IPS DF 4.7 (cell line): ENCODE data around the gene SCN5A.

Experiments used
- DNase-seq: peaks from one replicate; pipeline ENCODE4 v3.0.0-alpha.2; 2013; ENCODE audit warnings: low spot score; ENCODE audit errors: extremely low read depth

The SCN5A gene

DNA sequence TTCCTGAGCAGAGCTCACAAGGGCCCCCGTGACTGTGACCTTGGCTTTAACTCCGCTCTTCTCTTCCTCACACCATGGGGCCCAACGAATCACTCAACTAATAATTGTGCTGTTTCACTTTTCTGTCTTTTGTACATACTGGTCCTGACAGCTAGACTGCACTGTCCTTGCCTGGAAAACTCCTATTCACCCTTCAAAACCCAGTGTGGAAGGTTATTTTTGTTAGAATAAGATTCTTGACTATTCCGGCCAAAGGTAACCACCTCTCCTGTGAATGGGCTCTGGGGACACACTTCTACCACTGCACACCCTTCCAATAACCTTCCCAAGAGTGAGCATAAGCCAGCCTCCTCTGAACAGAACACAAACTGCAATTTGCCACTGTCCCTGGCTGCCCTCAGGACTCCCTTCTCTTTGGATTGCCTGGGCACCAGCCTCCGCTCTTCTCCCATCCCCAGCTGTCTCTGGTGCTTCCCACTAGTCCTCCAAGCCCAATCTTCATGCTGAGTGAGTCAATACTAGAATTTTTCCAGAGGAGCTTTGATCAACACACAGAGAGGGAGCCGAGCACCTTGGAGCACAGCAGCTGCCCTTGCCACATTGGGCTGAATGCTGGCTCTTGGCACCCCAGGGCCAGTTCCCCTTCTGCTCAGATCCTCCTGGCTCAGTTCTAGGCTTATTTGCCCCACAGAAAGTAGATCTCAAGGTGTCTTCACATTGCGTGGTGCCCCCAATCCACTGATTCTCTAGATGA lies 2.1 kb downstream of the SCN5A start:
- no peak for DNase-seq

DNA sequence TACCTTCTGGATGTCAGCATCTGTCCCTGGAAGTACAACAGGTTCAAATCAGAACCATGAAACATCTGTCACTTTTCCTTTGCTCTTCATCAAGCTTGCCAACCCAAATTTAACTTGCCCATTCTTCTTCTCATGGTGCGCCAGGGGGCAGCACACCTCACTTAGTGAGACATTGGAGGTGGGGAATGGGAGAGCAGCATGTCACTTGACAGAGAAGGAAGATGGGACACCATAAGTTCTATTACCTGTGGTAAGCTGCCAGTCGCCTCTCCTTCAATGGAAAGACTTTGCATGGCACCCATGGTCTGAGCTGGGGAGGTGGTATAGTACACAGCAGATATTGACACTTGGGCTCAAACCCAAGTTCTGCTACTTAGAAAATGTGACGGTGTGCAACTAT lies 2.9 kb downstream of the SCN5A start:
- no peak for DNase-seq

DNA sequence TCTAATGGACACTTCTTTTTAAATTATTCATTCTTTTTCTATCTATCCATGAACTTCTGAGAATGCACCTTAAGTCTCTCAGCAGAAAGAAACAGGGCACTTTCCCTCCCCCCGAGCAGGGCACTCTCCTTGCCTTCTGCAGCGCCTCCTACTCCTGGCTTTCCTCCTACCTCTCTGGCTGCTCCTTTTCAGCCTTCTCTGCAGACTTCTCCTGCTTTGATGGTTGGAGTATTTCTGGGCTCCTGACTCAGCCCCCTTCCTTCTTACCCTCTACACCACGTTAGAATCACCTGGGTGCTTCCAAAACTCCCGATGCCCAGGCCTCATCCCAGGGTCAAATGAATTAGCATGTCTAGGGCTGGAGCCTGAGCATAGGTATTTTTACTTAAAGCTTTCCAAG lies 3.4 kb downstream of the SCN5A start:
- no peak for DNase-seq

DNA sequence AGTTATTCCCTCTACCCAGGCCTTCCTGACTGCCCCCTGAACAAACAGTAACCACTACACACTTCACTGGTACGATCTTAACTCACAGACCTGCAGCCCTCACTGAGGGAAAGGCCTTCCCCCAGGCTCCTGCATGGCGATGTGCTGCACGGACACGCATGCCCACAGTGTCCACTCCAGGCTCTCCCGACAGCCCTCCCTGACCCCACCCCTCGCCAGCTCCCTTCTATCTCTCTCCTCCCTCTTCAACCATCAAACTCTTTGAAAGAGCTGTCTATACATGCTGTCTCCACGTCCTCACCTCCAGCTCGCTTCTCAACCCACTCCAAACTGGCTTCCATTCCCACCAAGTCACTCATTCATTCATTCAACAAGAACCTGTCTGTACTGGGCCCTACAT lies 3.9 kb downstream of the SCN5A start:
- DNase-seq = no peak

DNA sequence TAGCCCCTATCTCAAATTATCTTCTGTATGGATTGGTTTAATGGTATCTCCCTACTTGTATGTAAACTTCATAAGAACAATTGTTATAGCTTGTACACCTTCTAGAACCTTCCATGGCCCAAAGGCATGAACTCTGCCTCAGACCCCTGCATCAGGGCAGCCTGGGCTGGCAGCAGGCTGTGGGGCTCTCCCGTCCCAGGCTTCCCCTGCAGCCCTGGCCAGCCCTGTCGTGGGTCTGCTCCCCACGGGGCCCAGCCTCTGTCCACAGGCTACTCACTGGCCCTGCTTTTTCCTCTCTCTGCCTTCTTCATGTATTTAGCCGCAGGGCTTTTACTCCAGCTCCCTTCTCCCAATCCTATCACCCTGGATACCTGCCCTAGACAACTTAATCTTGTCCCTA lies 4.4 kb downstream of the SCN5A start:
- DNase-seq = no peak

DNA sequence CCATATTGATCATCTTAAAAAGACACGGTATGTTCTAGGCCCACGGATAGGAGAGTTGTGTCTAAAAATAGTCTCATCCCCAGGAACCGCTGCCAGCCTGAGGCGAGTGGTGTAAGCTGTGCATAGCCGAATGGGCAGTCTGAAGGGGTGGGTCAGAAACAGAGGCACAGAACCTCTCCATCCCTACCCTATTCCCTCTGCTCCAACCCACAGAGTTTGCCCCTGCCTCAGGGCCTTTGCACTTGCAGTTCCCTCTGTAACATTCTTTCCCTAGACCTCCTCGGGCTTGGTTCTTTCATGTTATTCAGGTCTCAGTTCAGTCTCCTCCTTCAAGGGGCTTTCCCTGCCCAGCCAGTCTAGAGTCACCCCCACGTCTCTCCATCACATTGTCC lies 4.8 kb downstream of the SCN5A start:
- DNase-seq = no peak

DNA sequence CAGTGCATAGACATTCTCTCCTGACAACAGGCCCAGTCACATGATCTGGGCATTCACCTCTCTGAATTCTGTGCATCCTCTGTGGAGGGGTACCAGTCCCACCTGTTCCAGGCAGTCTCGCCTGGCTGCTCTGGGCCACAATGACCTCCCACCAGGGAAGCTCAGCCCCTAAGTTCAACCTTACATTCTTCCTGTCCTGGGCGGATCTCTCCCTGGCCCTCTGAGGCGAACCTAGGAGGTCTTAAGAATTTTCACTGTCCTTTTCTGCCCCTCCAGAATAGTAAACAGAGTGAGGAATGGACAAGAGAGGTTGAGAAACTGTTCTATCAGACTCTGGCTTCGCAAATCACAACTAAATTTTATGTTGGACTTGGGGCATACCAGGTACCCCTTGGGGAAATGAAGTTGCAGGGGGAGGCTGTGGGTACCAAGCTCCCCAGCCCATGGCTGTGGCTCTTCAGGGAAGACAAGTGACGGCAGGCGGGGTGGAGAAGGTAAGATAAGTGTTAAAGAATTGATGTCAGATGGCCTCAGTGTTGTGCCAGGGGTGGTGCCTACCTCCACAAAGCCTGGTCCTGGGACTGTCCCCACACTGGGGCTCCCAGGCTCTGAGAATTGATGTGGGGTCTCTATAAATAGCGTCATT lies 5.3 kb downstream of the SCN5A start:
- DNase-seq = no peak

DNA sequence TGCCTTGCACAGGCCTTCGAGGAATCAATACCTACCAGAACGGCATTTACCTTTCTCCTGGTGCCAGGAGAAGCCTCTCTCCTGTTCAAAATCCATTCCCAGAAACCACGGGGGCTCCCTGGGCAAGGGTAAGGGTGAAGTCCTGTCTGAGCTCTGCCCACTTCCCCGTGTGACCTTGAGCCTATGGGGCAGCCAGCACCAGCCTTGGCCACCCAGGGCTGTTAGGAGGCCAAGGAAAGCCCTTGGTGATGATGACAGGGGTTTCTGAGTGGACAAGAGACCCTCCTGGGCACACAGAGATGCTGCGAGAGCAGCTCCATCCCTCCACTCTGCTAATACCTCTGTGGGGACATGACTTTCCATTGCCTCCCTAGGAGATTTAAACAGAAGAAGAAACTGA lies 5.9 kb downstream of the SCN5A start:
- DNase-seq = no peak

DNA sequence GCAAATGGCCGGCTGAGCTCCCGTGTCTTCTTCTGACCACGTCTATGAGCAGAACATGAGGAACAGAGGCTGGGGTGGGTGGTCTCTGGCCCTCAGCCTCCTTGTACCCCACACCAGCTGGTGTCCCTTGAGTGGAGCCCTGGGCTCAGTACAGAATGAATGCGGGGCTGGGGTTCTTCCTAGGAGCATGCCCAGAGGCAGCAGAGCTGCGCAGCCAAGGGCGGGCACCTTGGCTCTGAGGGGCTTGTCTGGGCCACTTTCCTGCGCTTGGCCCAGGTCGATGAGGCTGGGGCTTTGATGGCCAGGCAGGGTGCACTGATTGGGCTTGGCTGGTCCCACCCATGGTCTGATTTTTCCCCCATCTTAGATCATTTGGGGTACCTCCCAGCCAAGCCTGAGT lies 6.4 kb downstream of the SCN5A start:
- no peak for DNase-seq

DNA sequence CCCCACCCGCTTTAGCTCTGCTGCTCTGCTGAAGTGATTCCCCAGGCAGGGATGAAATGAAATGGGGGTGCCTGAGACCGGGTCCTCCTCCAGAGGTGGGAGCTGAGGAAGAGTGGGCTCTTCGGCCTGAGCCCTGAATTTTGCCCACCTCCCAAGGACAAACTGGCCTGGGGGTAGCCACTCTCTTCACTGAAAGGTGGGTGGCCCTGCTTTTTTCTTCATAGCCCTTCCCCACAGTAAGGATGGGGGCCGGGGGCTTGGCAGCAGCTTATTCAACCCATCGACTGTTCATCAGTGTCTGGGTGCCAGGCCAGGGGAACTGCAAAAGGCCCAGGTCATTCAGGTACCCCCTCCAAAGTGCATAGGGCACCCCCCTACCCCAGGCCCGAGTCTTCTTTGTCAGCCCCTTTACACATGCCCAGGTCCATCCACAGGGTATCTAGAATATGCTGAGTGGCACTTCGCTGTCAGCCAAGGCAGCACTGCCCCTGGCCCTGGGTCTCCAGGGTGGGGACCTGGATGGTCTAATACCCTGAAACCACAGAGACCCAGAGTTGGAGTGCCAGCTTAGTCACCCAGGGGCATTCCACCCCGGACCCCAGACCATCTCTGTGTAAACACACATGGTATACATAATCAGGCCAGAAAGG lies 7.9 kb downstream of the SCN5A start:
- no peak for DNase-seq

DNA sequence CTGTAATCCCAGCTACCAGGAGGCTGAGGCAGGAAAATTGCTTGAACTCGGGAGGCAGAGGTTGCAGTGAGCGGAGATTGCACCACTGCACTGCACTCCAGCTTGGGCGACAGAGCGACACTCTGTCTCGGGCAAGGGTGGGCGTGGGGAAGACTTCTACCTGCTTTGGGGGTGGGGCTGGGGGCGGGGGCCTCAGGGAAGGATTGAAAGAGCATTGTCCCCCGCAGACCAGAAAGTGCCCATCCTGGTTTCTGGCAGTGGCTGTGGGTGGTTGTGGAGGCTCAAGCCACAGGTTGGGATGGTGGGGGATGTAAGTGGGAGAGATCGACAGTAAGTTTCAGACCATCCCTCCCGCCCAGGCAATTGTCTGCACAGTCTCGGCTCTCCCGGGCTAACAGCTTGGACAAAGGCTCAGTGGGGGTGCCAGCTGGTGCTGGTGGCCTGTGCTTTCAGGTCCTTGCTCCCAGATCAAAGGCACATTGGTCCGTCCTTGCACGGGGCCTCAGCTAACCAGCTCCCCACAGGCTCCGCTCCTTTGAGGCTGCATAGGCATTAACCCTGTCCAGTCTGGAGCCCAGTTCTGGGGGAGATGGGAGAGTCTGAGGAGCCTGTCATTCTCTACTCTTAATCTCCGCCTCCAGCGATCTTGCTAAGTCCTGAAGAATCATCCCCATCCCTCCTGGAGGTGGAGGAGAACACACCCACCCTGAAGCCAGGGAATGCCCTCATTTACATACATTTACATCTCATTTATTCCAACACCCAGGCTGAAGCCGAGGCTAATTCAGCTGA lies 8.6 kb downstream of the SCN5A start:
- no peak for DNase-seq

DNA sequence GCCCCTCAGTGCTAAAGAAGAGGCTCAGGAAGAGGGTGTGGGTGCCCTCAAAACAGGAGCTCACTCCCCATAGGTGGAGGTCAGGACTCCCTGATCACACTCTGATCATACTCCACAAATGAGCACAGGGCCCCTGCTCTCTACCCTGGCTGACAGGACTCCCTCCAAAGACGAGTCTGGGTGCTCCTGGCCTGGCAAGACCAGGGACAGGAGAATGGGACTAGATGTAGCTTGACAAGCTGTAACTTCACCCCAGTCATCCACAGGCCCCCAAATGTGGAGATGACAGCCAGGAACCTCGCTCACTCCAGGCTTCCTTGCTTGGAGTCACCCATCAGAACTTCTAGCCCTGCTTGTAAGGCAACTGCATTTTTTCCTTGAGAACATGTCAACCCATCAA lies 11.1 kb downstream of the SCN5A start:
- DNase-seq = no peak

DNA sequence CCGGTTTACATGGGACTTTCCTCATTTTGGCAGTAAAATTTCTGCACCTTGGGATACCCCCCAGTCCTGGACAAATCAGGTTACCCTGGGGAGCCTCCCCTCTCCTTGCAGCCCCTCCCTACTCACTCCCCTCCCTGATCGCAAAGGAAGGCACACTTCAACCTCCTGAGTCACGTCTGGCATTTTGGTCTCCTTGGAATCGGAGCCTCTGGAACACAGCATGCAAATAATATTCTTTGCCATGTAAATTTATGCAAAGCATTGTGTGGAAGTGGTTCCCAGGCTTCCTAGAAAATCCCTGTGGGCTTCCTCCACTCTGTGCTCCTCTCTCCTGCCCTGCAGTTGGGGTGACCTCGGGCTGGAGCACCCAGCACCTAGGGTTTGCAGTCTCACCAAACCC lies 11.6 kb downstream of the SCN5A start:
- DNase-seq = no peak

DNA sequence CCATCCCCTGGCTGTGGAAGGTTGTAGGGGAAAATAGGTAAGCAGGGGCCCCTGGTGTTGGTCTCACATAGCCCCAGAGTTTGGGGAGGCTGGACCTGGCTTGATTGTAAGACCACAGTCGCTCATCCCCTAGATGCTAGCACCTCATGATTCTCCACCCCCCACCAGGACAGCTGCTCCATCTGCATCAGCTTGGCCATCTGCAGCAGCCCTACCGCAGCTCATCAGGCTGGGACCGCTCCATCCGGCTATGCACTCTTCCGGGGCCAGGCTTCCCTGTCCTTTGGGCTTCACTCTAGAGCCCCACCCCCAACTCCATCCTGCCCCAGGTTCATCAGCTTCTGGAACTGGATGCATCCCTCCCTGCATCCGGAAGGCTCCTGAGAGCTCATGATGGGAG lies 12.6 kb downstream of the SCN5A start:
- no peak for DNase-seq

DNA sequence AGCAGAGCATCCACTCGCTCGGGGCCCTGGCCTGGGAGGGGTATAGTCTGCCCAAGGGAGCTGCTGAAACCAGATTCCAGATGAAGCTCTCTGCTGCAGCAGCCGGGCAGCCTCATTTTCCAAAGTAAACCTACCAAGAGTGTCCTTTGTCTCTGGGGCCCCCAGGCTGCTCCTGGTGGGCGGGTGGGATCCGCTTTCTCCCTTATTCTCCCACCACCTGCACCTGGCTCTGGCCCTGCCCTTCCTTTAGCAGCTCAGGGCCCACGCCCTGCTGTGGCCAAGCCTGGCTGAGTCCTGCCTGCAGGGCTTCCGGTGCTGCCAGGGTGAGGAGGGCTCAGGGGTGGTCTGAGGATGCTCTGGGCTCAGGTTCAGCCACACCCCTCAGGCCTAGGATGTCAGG lies 13.0 kb downstream of the SCN5A start:
- DNase-seq = no peak

DNA sequence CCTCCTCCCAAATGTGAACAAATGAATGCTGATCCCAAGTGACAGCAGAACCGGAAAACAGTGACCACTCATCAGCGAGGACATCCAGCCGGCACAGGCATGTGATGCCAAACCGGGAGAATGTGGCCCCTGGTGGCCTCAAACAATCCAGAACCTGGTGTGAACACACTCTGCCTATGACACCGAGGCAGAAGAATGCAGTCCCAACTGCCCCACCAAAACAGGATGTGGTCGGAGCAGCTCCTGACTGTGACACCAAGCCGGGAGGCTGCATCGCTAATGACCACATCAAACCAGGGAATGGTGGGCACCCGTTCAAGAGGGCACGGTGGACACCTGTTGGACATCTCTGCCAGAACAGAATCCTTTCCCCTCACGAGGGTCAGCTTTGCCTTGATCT lies 15.4 kb downstream of the SCN5A start:
- no peak for DNase-seq

DNA sequence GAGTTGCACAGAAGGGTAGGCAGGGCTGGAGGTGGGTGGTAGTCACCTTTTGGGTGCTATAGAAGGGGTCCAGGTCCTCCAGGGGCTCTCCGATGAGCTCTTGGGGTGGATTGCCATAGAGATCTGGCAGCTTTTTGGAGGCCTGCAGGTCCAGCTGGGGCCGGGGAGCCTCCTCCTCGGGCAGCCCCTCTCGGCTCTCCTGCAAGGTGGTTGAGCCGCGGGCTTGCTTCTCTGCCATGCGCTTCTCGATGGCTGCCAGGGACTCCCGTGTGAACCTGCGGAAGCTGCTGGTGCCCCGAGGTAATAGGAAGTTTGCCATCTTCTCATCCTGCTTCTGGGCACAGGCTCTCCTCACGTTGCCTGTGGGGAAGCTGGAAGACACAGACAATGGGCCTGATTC lies 16.5 kb downstream of the SCN5A start:
- no peak for DNase-seq

DNA sequence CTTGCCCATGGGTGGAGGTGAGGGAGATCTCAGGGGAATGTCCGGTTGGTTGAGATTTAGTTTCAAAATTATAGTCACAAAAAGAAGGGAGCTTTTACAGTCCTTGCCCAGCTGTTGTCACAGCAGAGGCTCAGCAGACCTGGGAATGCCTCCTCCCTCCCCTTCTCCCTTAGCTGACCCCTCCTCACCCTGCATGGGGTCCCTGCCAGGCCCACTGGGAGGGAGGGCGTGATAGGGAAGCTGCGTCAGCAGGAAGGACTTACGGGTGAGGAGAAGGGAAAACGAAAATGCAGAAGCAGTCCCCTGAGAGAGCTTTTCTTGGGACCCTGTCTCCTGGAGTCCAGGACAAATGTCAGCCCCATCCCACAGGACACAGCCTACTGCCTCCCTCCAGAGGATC lies 18.9 kb downstream of the SCN5A start:
- no peak for DNase-seq

DNA sequence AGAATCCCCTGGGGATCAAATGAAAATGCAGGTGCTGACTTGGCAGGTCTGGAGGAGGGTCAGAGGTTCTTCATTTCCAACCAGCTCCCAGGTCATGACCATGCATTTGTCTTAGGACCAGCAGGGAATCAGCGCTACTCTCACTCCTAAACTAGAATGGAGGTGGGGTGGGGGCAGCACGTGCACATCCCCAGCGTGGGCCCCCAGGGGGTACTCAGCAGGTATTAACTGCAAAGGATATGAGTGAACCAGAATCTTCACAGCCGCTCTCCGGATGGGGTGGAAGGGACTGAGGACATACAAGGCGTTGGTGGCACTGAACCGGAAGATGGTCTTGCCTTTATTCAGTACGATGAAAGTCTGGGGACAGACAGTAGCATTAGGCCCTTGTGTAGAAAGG lies 19.4 kb downstream of the SCN5A start:
- no peak for DNase-seq

DNA sequence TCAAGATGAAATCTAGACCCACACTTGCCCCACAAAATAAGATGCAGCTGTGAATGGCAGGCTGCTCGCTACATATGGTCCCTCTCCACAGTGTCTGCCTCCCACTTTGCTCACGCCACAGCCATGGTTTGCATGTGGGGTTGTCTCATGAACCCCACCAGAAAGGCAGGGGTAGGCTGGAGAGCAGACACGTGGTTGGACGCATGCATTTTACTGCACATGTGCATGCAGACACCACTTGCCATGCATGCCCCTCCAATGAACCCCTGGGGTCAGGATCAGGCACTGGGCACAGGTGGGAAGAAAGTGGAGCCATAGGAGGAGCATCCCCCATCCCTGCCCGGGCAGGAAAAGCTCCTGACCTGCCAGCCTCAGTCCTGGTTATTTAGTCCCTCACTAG lies 20.7 kb downstream of the SCN5A start:
- DNase-seq = no peak

DNA sequence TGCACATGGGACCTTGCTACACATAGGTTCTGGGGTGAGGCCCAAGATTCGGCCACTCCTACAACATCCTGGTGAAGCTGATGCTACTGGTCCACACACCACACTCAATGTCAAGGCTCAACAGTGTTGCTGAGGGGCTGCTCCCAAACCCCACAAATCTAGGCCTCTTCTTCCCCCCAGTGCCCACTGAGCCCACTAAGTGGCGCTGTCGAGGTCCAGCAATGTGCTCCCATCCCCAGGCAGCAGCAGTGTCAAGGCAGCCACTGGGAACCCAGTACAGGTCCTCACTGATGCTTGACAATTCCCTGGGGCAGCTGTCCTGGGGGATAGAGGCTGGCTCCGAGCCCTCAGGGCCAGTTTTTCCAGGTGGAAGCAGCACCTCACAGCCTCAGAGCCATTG lies 21.5 kb downstream of the SCN5A start:
- no peak for DNase-seq

DNA sequence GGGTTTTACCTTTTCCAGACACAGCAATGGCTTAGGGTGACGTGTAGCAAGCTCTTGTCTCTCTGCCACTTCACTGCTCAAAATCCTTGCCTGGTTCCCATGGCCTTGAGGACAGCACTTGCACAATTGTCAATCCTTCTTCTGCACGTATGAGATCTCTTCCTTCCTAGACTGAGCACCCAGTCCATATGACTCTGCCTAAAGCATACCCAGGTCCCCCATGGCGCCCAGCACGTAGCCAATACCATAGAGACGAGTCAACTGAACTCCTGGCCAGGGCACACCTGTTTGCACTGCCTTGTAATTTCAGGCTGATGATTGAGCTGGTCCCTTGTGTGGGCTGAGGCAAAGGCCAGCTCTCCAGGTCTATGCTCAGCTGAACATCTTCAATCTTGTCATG lies 23.3 kb downstream of the SCN5A start:
- no peak for DNase-seq
